ENCODE measurements around the gene CATSPER1.

CATSPER1 gene

DNA sequence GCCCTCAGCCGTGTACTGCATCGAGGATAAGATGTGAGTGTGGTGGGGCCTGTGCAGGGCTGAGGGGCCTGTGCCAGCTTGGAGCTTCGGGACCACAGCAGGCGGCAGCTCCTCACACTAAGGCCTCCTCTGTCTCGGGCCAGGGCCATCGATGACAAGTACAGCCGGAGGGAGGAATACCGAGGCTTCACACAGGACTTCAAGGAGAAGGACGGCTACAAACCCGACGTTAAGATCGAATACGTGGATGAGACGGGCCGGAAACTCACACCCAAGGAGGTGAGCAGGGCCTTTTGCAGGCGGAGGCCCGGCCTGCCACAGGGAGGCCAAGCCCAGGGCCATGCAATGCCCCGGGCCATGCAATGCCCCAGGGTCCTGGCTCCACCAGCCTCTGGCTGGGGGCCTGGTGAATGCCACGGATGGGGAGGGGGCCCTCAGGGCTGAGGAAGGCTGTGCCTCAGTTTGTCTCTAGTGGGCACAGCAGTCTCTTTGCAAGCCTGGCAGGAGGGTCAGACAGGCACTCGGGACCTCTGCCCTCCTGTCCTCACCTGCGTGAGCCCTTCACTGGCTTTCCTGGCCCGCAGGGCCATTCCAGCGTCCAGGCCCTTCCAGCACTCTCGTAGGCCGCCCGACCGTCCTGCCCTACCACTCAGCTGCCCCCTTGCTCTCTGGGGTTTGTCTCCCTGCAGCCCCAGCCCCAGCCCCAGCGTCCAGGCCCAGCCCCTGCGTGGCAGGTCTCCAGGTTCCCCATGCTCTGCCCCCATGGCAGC lies 48.5 kb downstream of the CATSPER1 start:
- TF ChIP-seq, protein P1, sequence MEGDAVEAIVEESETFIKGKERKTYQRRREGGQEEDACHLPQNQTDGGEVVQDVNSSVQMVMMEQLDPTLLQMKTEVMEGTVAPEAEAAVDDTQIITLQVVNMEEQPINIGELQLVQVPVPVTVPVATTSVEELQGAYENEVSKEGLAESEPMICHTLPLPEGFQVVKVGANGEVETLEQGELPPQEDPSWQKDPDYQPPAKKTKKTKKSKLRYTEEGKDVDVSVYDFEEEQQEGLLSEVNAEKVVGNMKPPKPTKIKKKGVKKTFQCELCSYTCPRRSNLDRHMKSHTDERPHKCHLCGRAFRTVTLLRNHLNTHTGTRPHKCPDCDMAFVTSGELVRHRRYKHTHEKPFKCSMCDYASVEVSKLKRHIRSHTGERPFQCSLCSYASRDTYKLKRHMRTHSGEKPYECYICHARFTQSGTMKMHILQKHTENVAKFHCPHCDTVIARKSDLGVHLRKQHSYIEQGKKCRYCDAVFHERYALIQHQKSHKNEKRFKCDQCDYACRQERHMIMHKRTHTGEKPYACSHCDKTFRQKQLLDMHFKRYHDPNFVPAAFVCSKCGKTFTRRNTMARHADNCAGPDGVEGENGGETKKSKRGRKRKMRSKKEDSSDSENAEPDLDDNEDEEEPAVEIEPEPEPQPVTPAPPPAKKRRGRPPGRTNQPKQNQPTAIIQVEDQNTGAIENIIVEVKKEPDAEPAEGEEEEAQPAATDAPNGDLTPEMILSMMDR (IDR thresholded peaks at IDR 0.05; ENCODE audit: low read depth, low read length), result no peak
- peaks cover 34% of the 10 kb centered on the region for H3K36me3 ChIP-seq

DNA sequence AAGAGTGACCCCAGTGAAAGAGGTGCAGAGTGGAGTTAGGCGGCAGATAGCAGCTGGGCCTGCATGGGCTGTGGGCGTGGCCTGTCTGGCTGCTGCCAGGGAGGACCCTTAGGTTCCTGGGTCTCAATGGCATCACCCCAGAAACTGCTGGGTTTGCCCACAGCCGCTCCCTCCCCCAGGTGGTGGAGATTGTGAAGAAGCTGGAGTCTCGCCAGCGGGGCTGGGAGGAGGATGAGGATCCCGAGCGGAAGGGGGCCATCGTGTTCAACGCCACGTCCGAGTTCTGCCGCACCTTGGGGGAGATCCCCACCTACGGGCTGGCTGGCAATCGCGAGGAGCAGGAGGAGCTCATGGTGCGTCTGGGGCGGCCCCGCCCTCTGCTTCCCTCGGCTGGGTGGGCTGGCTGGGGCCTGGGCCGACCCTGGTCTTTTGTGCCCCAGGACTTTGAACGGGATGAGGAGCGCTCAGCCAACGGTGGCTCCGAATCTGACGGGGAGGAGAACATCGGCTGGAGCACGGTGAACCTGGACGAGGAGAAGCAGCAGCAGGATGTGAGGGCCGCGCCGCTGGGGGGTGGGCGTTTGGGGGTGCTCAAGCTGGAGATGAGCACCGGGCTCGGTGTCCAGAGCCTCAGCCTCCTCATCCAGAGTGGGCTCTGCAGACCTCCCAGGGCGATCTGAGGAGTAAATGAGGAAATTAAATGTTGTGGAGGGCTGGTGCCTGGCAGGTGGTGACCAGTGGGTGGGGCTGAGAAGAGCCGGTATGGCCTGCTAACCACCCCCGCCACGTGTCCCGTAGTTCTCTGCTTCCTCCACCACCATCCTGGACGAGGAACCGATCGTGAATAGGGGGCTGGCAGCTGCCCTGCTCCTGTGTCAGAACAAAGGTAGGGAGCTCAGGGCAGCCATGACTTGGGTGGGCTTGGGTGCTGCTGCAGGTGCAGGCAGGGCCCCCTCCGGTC lies 49.8 kb downstream of the CATSPER1 start:
- Histone ChIP-seq H3K36me3 (peaks cover 42% of the 10 kb centered on the region), H3K4me3 (ENCODE audit: low read depth, low read length) (no peak overlapping the region), H3K27me3 (ENCODE audit: insufficient read depth, low read depth, severe bottlenecking) (no peaks in the 10 kb centered on the region), H3K27ac (no peak overlapping the region), H3K9me3 (ENCODE audit: severe bottlenecking) (no peaks in the 10 kb centered on the region)
- DNase-seq, result no peak
- TF ChIP-seq, protein P1 (IDR thresholded peaks at IDR 0.05; ENCODE audit: low read depth, low read length), result no peak

More for the DNA sequence above, 48.5 kb downstream of the CATSPER1 start:
- Histone ChIP-seq H3K27me3 (ENCODE audit: insufficient read depth, low read depth, severe bottlenecking) (no peaks in the 10 kb centered on the region), H3K4me3 (ENCODE audit: low read depth, low read length) (no peak overlapping the region), H3K9me3 (ENCODE audit: severe bottlenecking) (no peaks in the 10 kb centered on the region), H3K27ac (no peak overlapping the region)
- no peak for DNase-seq

DNA sequence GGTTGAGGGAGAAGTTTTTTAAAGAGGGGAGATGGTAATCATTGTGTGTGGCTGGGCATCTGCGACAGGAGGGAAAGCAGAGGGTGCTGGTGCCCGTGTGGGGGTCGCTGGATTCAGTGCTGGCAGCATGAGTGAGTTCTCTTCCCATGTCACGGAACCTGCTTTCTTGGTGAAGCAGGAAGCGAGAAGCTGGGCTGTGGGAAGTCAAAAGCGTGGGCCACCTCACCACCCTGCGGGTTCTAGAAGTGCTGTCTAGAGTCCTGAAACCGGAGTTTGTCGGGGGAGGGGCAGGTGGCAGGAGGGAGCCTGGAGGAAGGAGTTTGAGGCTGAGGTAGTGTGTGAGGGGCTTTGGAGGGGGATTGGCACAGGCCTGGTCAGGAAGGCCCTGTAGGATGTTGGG lies 50.5 kb downstream of the CATSPER1 start:
- no peak overlapping the region for H3K4me3 ChIP-seq (ENCODE audit: low read depth, low read length)
- H3K27ac ChIP-seq, result no peak overlapping the region
- H3K27me3 ChIP-seq (ENCODE audit: insufficient read depth, low read depth, severe bottlenecking), result no peaks in the 10 kb centered on the region
- DNase-seq, result no peak
- H3K9me3 ChIP-seq (ENCODE audit: severe bottlenecking), result no peaks in the 10 kb centered on the region
- peaks cover 42% of the 10 kb centered on the region for H3K36me3 ChIP-seq
- TF ChIP-seq, protein P1 (IDR thresholded peaks at IDR 0.05; ENCODE audit: low read depth, low read length), result no peak

DNA sequence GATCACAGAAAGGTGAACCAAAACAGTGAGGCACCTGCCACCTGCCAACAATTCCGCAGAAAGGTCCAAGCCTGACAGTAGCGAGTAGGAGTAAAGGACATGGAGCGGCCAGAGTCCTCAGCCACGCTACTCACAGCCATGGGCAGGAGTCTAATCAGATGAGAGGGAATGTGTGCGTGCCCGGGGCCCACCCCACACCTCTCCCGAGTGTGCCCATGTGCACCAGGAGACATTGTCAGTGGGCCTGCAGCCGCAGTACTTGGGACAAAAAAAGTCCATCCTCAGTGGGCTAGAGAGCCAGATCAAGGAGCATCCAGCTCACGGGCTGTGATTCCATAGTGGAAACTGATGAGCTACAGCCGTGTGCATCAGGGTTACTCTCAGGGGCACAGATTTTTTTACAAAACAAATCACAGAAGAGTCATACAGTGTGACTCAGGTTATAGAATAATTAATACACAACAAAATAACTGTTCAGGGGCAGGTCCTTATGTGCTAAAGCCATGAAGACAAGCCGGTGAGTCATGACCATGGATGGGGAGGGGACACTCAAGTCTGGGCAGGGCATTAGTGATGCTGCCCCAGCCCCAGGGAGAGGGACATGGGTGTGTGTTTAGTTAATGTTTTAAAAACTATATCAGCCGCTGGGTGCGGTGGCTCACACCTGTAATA lies 52.7 kb downstream of the CATSPER1 start:
- TF ChIP-seq, protein P1 (IDR thresholded peaks at IDR 0.05; ENCODE audit: low read depth, low read length), result no peak
- H3K27me3 ChIP-seq (ENCODE audit: insufficient read depth, low read depth, severe bottlenecking), result no peaks in the 10 kb centered on the region
- no peak for DNase-seq
- H3K27ac ChIP-seq, result no peak overlapping the region
- no peak overlapping the region for H3K4me3 ChIP-seq (ENCODE audit: low read depth, low read length)
- peaks cover 48% of the 10 kb centered on the region for H3K36me3 ChIP-seq
- no peaks in the 10 kb centered on the region for H3K9me3 ChIP-seq (ENCODE audit: severe bottlenecking)

DNA sequence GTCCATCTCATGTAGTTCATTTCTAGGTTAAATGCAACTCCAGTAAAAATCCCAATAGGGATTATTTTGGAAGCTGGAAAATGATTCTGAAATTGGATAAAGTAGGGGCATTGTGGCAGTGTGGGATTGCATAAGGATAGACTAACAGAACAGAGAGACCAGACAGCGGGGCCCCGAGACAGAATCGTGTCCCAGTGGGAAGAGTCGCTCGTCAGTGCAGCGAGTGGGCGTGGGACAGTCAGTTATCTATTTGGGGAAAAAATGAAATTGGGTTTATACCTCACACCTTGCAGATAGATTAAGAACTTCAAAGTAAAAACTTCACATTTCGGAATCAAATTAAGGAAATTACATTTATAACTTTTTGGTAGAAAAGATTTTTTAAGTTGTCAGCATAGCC lies 54.2 kb downstream of the CATSPER1 start:
- TF ChIP-seq, protein P1 (IDR thresholded peaks at IDR 0.05; ENCODE audit: low read depth, low read length), result no peak
- peaks cover 44% of the 10 kb centered on the region for H3K36me3 ChIP-seq

More for the DNA sequence above, 54.2 kb downstream of the CATSPER1 start:
- H3K27ac ChIP-seq, result no peak overlapping the region
- no peak overlapping the region for H3K4me3 ChIP-seq (ENCODE audit: low read depth, low read length)
- no peaks in the 10 kb centered on the region for H3K9me3 ChIP-seq (ENCODE audit: severe bottlenecking)
- DNase-seq, result no peak
- H3K27me3 ChIP-seq (ENCODE audit: insufficient read depth, low read depth, severe bottlenecking), result no peaks in the 10 kb centered on the region

Data from WERI-Rb-1 (cell line).